Panc1 (cell line): Measurements from ENCODE around the gene CCBE1.

Source experiments
- CTCF ChIP-seq: fragments of 450-650 bp; IDR thresholded peaks from 2 replicates; pipeline ENCODE4 v1.5.1; 2017; ENCODE audit warnings: mild to moderate bottlenecking
- POLR2AphosphoS5 ChIP-seq: IDR thresholded peaks from 2 replicates; pipeline ENCODE4 v1.6.1; 2012; ENCODE audit warnings: mild to moderate bottlenecking, low read depth, low read length, moderate library complexity
- SIN3A ChIP-seq: IDR thresholded peaks from 2 replicates; pipeline ENCODE4 v1.6.1; 2012; ENCODE audit warnings: low read depth, mild to moderate bottlenecking, low read length, moderate library complexity, borderline replicate concordance; ENCODE audit not compliant: insufficient read depth

- no peak for TF ChIP-seq CTCF
- no peak for TF ChIP-seq SIN3A
- TF ChIP-seq POLR2AphosphoS5: no peak
These were observed 158.1 kb downstream of the CCBE1 start for GRCh38 chr18:59539108-59539507.
